ENCODE measurements around the gene ZNF518A. TPM values are rescaled to one million over a fixed set of nuclear protein-coding genes. Genes with fewer than 3 reads are reported as not detected.

Gene ZNF518A
- polyA plus RNA-seq, 1 experiment: 2.6 TPM

DNA sequence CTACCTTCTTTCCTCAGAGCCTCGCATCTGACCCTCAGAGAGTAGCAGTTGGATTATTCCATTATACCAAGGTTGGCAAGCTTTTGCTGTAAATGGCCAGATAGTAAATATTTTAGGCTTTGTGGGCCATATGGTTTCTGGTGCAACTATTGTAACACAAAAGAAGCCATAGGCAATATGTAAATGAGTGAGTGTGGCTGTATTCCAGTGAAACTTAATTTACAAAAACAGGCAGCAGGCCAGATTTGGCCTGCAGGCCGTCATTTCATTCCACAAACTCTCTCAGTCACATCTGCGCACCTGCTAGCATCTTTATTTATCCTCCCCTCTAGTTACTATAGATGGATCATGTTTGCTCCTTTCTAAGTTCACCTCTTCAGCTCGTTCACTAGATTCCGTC lies 6.7 kb downstream of the ZNF518A start:
- Histone ChIP-seq H3K4me3 (ENCODE audit: low read depth, low read length) (no peak overlapping the region), H3K36me3 (ENCODE audit: control insufficient read depth, insufficient read depth, low read length) (0 out of 2 replicates have a peak, but pooled peaks cover 1% of the 10 kb centered on the region), H3K27me3 (ENCODE audit: control insufficient read depth, insufficient read depth, low read length) (no peaks in the 10 kb centered on the region)
- no peak for DNase-seq (ENCODE audit: low read depth)
- TF ChIP-seq, protein P1, sequence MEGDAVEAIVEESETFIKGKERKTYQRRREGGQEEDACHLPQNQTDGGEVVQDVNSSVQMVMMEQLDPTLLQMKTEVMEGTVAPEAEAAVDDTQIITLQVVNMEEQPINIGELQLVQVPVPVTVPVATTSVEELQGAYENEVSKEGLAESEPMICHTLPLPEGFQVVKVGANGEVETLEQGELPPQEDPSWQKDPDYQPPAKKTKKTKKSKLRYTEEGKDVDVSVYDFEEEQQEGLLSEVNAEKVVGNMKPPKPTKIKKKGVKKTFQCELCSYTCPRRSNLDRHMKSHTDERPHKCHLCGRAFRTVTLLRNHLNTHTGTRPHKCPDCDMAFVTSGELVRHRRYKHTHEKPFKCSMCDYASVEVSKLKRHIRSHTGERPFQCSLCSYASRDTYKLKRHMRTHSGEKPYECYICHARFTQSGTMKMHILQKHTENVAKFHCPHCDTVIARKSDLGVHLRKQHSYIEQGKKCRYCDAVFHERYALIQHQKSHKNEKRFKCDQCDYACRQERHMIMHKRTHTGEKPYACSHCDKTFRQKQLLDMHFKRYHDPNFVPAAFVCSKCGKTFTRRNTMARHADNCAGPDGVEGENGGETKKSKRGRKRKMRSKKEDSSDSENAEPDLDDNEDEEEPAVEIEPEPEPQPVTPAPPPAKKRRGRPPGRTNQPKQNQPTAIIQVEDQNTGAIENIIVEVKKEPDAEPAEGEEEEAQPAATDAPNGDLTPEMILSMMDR (IDR thresholded peaks at IDR 0.05; ENCODE audit: insufficient read depth, low read depth, low read length): no peak
- ChIA-PET CTCF (no interaction called here), POLR2A (no interaction called here)

DNA sequence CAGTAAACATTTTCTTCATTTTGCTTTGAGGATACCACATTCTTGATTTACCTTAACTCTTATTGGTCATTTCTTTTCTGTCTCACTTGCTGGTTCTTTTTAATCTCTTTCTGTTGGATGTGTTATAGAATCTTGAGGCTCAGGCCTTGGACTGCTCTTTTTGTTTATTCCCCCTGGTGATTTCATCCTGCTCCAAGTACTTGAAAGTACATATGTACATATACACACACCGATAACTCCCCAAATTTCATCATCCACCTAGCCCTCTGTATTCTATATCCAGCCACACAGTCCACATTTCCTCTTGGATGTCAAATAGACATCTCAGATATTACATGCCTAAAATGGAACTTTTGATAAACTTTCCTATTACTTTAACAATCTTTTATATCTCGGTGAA lies 7.5 kb downstream of the ZNF518A start:
- ChIA-PET CTCF (no interaction called here), POLR2A (no interaction called here)
- H3K36me3 ChIP-seq (ENCODE audit: control insufficient read depth, insufficient read depth, low read length): 0 out of 2 replicates have a peak, but pooled peaks cover 1% of the 10 kb centered on the region
- no peak overlapping the region for H3K4me3 ChIP-seq (ENCODE audit: low read depth, low read length)
- no peak for DNase-seq (ENCODE audit: low read depth)
- H3K27me3 ChIP-seq (ENCODE audit: control insufficient read depth, insufficient read depth, low read length): no peaks in the 10 kb centered on the region
- TF ChIP-seq, protein P1 (IDR thresholded peaks at IDR 0.05; ENCODE audit: insufficient read depth, low read depth, low read length): no peak

DNA sequence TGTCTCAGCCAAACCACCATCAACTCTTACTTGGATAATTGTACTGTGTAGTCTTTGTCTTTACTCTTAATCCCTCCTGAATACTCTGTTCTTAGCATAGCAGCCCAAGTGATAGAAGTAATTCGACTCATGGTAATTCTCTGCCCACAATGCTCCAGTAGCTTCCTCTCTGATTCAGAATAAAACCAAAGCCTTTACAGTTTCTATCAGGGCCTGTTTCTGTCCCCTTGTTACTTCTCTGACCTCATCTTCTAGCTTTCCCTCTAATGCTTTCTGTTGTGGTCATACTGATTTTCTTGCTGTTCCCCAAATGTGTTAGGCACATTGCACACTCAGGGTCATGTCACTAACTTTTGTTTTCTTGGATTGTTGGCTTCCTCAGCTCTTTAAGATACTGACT lies 8.0 kb downstream of the ZNF518A start:
- CTCF ChIA-PET: no interaction called here
- TF ChIP-seq, protein P1 (IDR thresholded peaks at IDR 0.05; ENCODE audit: insufficient read depth, low read depth, low read length): no peak

DNA sequence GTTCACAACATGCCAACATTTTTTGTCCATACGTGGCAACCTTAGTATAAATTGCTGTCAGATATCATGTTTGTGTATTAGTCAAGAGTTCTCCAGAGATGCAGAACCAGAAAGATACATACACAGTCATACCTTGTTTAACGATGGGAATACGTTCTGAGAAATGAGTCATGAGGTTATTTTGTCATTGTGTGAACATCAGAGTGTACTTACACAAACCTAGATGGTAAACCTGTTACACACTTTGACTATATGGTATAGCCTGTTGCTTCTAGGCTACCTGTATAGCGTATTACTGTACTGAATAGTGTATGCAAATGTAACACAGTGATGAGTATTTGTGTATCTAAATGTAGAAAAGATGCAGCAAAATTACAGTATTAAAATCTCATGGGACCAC lies 22.3 kb downstream of the ZNF518A start:
- TF ChIP-seq, protein P1 (IDR thresholded peaks at IDR 0.05; ENCODE audit: insufficient read depth, low read depth, low read length): no peak
- no peak overlapping the region for H3K4me3 ChIP-seq (ENCODE audit: low read depth, low read length)
- no peak for DNase-seq (ENCODE audit: low read depth)
- ChIA-PET POLR2A (no interaction called here), CTCF (no interaction called here)
- no peaks in the 10 kb centered on the region for H3K27me3 ChIP-seq (ENCODE audit: control insufficient read depth, insufficient read depth, low read length)
- peaks cover 3% of the 10 kb centered on the region; the same call in 1 of the 2 replicates for H3K36me3 ChIP-seq (ENCODE audit: control insufficient read depth, insufficient read depth, low read length)

More for the DNA sequence above, 8.0 kb downstream of the ZNF518A start:
- DNase-seq (ENCODE audit: low read depth): no peak
- Histone ChIP-seq H3K4me3 (ENCODE audit: low read depth, low read length) (no peak overlapping the region), H3K27me3 (ENCODE audit: control insufficient read depth, insufficient read depth, low read length) (no peaks in the 10 kb centered on the region), H3K36me3 (ENCODE audit: control insufficient read depth, insufficient read depth, low read length) (0 out of 2 replicates have a peak, but pooled peaks cover 2% of the 10 kb centered on the region)
- POLR2A ChIA-PET: no interaction called here

- POLR2A ChIA-PET: no interaction called here
- CTCF ChIA-PET: no interaction called here
- no peak for DNase-seq (ENCODE audit: low read depth)
Measured at GRCh38 chr10:96153070-96153469, 23.0 kb downstream of the ZNF518A start.

More at GRCh38 chr10:96153070-96153469, 23.0 kb downstream of the ZNF518A start:
- H3K4me3 ChIP-seq (ENCODE audit: low read depth, low read length): no peak overlapping the region
- H3K36me3 ChIP-seq (ENCODE audit: control insufficient read depth, insufficient read depth, low read length): peaks cover 3% of the 10 kb centered on the region; the same call in 1 of the 2 replicates
- no peaks in the 10 kb centered on the region for H3K27me3 ChIP-seq (ENCODE audit: control insufficient read depth, insufficient read depth, low read length)
- TF ChIP-seq, protein P1 (IDR thresholded peaks at IDR 0.05; ENCODE audit: insufficient read depth, low read depth, low read length): no peak

Data from BJ (cell line).